Measurements from ENCODE around the gene MAPK10.

DNA sequence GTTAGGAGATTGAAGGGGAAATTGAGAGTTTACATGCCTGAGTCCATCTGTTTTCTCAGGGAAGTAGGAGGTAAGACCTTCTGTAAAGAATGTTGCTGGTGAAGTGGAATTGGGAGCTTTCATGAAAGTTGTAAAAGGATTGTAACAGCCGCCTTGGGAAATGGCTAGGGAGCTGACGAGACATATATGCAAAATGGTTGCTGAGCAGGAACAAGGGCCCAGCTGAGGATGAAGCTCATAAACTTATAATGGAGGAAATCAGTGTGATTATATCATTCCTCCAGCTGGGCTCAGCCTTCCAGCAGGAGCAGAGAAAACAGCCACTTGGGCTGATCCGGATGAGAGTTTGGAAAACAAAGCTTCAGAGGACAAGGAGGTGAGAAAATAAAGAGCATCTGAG is 208.7 kb downstream of the MAPK10 start:
- TF ChIP-seq CTCF (IDR thresholded peaks at IDR 0.05) (no peak), POLR2A (IDR thresholded peaks at IDR 0.05) (no peak), POLR2AphosphoS5 (IDR thresholded peaks at IDR 0.05; ENCODE audit: insufficient read depth in 1 of 2, low read depth in 1 of 2) (no peak)
